PFSK-1 (cell line): Measurements from ENCODE around the gene FERD3L.

Source experiments
- POLR2AphosphoS5 ChIP-seq: IDR thresholded peaks from 2 replicates; pipeline ENCODE4 v1.6.1; 2012; ENCODE audit warnings: low read depth, mild to moderate bottlenecking, control low read depth, low read length, moderate library complexity
- SIN3A ChIP-seq: IDR thresholded peaks from 2 replicates; pipeline ENCODE4 v1.6.1; 2012; ENCODE audit warnings: mild to moderate bottlenecking, low read length, moderate library complexity, borderline replicate concordance; ENCODE audit not compliant: insufficient read depth
- TAF1 ChIP-seq: IDR thresholded peaks from 2 replicates; pipeline ENCODE4 v1.6.1; 2012; ENCODE audit warnings: low read length, control low read depth, borderline replicate concordance; ENCODE audit not compliant: insufficient read depth

DNA sequence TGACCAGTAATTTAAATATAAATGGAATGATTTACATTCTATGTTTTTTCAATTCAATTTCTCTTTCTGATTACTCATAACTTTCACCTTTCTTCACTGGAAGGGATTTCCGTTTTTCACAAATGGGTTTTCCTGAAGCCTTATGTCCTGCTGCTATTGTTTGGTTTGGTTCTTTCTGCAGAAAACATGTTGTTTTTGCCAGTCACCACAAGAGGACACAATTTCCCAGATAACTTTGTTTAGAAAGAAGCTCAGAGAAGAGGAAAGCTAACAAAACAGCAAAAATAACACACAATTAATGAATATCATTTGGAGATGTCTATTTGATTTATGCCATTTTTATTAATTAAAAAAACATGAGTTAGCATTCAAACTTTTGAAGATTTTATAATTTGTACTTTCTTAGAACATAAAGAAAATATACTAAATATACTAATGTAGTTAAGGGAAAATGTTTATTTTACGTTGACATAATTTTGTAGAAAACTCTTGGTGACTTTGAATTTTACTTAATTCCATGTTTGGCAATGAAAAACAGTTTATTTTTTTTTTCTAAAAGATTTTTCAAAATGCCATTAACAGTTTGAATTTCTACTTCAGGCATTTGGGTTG lies 23.1 kb downstream of the FERD3L start:
- TF ChIP-seq TAF1 (no peak), POLR2AphosphoS5 (no peak), SIN3A (no peak)
